ENCODE data around the gene H6PD.
A peak's percentile ranks its signal among the peaks of the same experiment; 100 is the strongest.

The H6PD gene

GRCh38 chr1:9281071-9281827, 46.7 kb downstream of the H6PD start:
- no peak for DNase-seq

- no peak for DNase-seq
These were observed 47.5 kb downstream of the H6PD start for GRCh38 chr1:9281908-9282695.

GRCh38 chr1:9282696-9282955, 48.1 kb downstream of the H6PD start:
- DNase-seq, result no peak

GRCh38 chr1:9284061-9284460, 49.5 kb downstream of the H6PD start:
- DNase-seq, result no peak

- no peak for DNase-seq
These were observed 52.0 kb downstream of the H6PD start for GRCh38 chr1:9286556-9286955.

- peak; percentile 82 for DNase-seq
These were observed 54.5 kb downstream of the H6PD start for GRCh38 chr1:9289090-9289534.

- peak; percentile 48 for DNase-seq
These were observed 55.3 kb downstream of the H6PD start for GRCh38 chr1:9289711-9290485.

GRCh38 chr1:9291914-9292360, 57.4 kb downstream of the H6PD start:
- peak; percentile 39 for DNase-seq

GRCh38 chr1:9292361-9293240, 58.0 kb downstream of the H6PD start, which contains the start of gene SPSB1:
SPSB1 (plus strand) TSS chr1:9292894; CDS start chr1:9355892, 62,998 bp downstream.
- DNase-seq, result peak; percentile 81

- DNase-seq, result no peak
These were observed 58.6 kb downstream of the H6PD start for GRCh38 chr1:9293241-9293532.

GRCh38 chr1:9293533-9294404, 59.2 kb downstream of the H6PD start:
- DNase-seq, result peak; percentile 26

- DNase-seq, result no peak
These were observed 59.8 kb downstream of the H6PD start for GRCh38 chr1:9294405-9294773.

- no peak for DNase-seq
These were observed 60.5 kb downstream of the H6PD start for GRCh38 chr1:9294910-9295636.

- DNase-seq, result no peak
These were observed 61.3 kb downstream of the H6PD start for GRCh38 chr1:9295884-9296283.

GRCh38 chr1:9296850-9297249, 62.3 kb downstream of the H6PD start:
- DNase-seq, result no peak

- no peak for DNase-seq
These were observed 63.3 kb downstream of the H6PD start for GRCh38 chr1:9297831-9298230.

- DNase-seq, result no peak
These were observed 63.7 kb downstream of the H6PD start for GRCh38 chr1:9298282-9298681.

- peak; percentile 60 for DNase-seq
These were observed 65.3 kb downstream of the H6PD start for GRCh38 chr1:9299571-9300541.

GRCh38 chr1:9300573-9300972, 66.0 kb downstream of the H6PD start:
- DNase-seq, result peak; percentile 56

Data from hematopoietic multipotent progenitor cell treated with erythropoietin and hydrocortisone succinate and interleukin-3 and kit ligand, for 6 days (in vitro differentiated cells).